C4-2B (cell line): ENCODE measurements around the gene NBAS.
"Not testable (repeated sequence)": the region's sequence is repeated elsewhere in the genome, so short reads cannot be mapped to it uniquely, and the experiment has no call there.

Experiments
- H3K27ac ChIP-seq: fragments of 450-650 bp; 2 replicates; pipeline ENCODE4 v1.5.1; 2017
- CTCF ChIP-seq: fragments of 450-650 bp; conservative IDR thresholded peaks from 2 replicates; pipeline ENCODE4 v1.5.1; 2017; ENCODE audit warnings: mild to moderate bottlenecking
- ZFX ChIP-seq: fragments of 450-650 bp; IDR thresholded peaks from 2 replicates; pipeline ENCODE4 v1.6.1; 2017

The NBAS gene

GRCh38 chr2:15538792-15539191 lies 22.3 kb downstream of the NBAS start:
- no peak overlapping the region for H3K27ac ChIP-seq
- TF ChIP-seq CTCF (no peak), ZFX (no peak)

- H3K27ac ChIP-seq: no peak overlapping the region
- no peak for TF ChIP-seq CTCF
Measured at GRCh38 chr2:15533860-15534480, 27.2 kb downstream of the NBAS start.

- TF ChIP-seq CTCF: no peak
- TF ChIP-seq ZFX: no peak
- H3K27ac ChIP-seq: no peak overlapping the region
Measured at GRCh38 chr2:15532996-15533395, 28.1 kb downstream of the NBAS start.

DNA sequence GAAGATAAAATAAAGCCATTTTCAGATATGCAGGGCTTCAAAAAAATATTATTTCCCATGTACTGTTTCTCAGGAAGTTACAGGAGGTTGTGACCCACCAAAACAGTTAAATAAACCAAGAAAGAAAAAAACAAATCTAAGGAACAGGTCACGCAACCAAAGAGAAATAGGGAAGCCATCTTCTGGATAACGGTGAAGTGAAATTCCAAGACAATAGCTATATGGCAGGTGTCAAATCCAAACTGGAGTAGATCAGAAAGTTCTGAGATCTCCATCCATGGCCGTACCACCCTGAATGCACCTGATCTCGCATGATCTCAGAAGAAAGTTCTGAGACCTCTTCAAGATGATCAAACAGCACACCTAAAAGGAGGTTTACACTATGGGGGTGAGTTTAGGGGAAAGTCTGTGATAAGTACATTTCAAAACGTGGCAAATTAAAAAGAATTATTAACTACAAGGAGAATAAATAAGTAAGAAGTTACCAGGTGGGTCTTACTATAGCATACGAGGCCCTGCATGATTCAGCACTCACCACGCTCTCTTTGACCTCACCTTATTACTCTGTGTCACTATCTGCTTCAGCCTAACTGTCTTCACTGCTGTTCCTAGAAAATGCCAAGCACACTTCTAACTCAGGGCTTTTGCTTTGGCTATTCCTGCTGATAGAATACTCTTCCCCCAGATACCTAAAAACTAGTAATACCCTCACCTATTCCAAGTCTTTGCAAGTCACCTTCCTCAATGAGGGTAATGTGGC lies 29.9 kb downstream of the NBAS start:
- no peak overlapping the region for H3K27ac ChIP-seq
- TF ChIP-seq CTCF (no peak), ZFX (no peak)

DNA sequence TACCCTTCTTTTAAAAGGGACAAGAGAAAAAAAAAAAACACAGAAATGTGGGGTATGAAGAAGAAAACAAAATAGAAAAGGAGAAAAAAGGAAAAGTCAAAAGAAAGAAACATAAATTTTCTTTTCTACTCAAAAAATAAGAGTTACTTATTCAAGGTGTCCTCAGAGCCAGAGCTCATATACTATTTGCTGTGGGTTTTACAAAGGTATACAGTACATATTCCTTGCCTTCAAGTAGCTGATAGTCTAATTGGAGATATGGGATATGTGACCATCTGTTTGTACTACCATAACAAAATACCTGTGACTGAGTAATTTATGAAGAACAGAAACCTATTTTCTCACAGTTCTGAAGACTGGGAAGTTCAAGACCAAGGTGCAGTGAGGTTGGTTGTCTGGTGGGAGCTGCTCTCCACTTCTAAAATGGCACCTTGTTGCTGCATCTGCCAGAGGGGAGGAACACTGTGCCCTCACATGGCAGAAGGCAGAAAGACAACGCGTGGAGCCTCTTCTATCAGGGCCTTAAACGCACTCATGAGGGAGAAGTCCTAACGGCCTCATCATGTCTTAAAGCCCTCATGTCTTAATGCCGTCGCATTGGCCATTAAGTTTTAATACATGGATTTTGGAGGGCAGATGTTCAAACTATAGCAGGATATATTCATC lies 33.9 kb downstream of the NBAS start:
- no peak overlapping the region for H3K27ac ChIP-seq

GRCh38 chr2:15521641-15522181 lies 39.4 kb downstream of the NBAS start:
- TF ChIP-seq ZFX: no peak
- TF ChIP-seq CTCF: no peak
- H3K27ac ChIP-seq: no peak overlapping the region

More for the DNA sequence above, 33.9 kb downstream of the NBAS start:
- TF ChIP-seq ZFX: no peak
- TF ChIP-seq CTCF: no peak

- H3K27ac ChIP-seq: no peak overlapping the region
- TF ChIP-seq CTCF (no peak), ZFX (no peak)
Measured at GRCh38 chr2:15520346-15520745, 40.8 kb downstream of the NBAS start.

GRCh38 chr2:15518759-15519158 lies 42.4 kb downstream of the NBAS start:
- not testable (repeated sequence) for H3K27ac ChIP-seq
